SK-N-MC (cell line): Measurements from ENCODE around the gene TLK1.

Experiments used
- DNase-seq: peaks from one replicate; pipeline ENCODE4 v3.0.0-alpha.2; 2011; ENCODE audit warnings: low read depth, low spot score
- H3K27ac ChIP-seq: fragments of 200-600 bp; sonication (generic); 2 replicates; pipeline ENCODE4 v1.5.1; 2016; ENCODE audit warnings: mixed run types
- H3K36me3 ChIP-seq: fragments of 200-600 bp; sonication (generic); 2 replicates; pipeline ENCODE4 v1.6.1; 2017; ENCODE audit warnings: antibody characterized with exemption, low read length, mixed read lengths; ENCODE audit not compliant: insufficient read depth
- H3K4me3 ChIP-seq: fragments of 200-600 bp; sonication (generic); 2 replicates; pipeline ENCODE4 v1.5.1; 2016
- H3K9ac ChIP-seq: fragments of 200-600 bp; sonication (generic); 2 replicates; pipeline ENCODE4 v1.8.0; 2017; ENCODE audit warnings: mixed run types, mixed read lengths; ENCODE audit not compliant: insufficient read length
- H3K9me3 ChIP-seq: fragments of 200-600 bp; sonication (generic); 2 replicates; pipeline ENCODE4 v1.6.1; 2017; ENCODE audit warnings: low read depth, mild to moderate bottlenecking, antibody characterized with exemption, low read length, moderate library complexity, mixed read lengths
- EZH2 ChIP-seq: fragments of 200-600 bp; sonication (generic); IDR thresholded peaks from one replicate; pipeline ENCODE4 v1.6.1; 2017; ENCODE audit warnings: antibody characterized with exemption
- FOXP2 ChIP-seq: optimal IDR thresholded peaks from 2 replicates; pipeline ENCODE3; 2011; ENCODE audit warnings: mild to moderate bottlenecking, moderate library complexity; ENCODE audit not compliant: insufficient read depth; ENCODE audit errors: extremely low read length, control extremely low read depth
- POLR2AphosphoS5 ChIP-seq: IDR thresholded peaks from 2 replicates; pipeline ENCODE4 v1.6.1; 2012; ENCODE audit warnings: mild to moderate bottlenecking, low read depth, low read length, borderline replicate concordance

The TLK1 gene

DNA sequence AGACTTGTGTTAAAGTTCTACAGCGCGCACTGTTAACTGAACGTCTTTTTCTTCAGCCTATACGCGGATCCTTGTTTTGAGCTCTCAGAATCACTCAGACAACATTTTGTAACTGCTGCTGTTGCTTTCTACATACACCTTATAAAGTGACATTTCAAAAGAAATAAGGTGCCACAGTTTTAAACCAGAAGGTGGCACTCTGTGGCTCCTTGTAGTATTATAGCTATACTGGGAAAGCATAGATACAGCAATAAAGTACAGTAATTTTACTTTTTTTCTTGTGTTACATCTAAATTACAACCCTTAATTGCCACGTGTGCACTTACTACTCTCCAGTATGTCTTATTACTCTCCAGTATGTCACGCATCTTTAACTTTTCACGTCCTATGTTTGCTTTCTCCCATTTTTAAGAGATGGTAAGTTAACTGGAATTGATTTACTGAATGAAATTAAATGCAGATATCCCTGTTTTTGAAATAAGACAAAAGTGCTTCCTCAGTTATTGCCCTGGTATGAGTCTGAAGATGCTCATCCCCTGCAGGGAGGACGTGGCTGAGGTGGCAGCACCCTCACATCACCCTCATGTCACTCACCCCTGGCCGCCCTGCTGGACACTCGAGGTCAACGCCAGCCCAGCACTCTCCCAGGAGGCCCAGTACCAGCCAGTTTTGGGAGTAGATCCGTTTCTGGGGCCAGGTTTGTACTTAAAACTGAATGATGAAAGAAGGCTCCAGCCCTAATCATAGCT is 193.9 kb downstream of the TLK1 start:
- Histone ChIP-seq H3K4me3 (no peak overlapping the region), H3K9me3 (no peaks in the 10 kb centered on the region), H3K9ac (no peak overlapping the region), H3K27ac (no peak overlapping the region), H3K36me3 (peaks cover 59% of the 10 kb centered on the region)
- TF ChIP-seq FOXP2: no peak
- TF ChIP-seq EZH2: no peak
- no peak for TF ChIP-seq POLR2AphosphoS5
- no peak for DNase-seq

DNA sequence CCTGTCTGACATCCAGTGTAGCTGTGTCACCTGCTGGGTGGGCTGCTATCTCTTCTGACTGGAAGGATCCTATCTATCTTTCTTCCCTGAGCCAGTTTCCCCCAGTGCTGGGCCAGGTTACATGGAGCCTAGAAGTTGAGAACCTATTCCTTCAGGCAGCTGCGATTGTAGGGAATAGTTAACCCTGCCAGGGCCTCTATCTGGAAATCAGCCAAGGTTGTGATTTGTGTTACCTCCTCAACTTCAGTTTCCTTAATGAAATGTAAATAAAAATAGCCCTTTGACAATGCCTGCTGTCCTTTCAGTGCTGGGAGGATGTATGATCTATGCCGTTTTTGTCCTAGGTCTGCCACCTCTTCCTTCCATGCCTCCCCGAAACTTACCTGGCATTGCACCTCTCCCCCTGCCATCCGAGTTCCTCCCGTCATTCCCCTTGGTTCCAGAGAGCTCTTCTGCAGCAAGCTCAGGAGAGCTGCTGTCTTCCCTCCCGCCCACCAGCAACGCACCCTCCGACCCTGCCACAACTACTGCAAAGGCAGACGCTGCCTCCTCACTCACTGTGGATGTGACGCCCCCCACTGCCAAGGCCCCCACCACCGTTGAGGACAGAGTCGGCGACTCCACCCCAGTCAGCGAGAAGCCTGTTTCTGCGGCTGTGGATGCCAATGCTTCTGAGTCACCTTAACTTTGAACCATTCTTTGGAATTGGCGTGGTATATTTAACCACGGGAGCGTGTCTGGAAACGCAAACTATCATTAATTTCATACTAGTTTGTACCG is 195.1 kb downstream of the TLK1 start:
- Histone ChIP-seq H3K9ac (no peak overlapping the region), H3K9me3 (no peaks in the 10 kb centered on the region), H3K27ac (no peak overlapping the region), H3K36me3 (peaks cover 70% of the 10 kb centered on the region), H3K4me3 (no peak overlapping the region)
- no peak for TF ChIP-seq EZH2
- no peak for TF ChIP-seq FOXP2
- 0 out of 2 replicates have a peak, but pooled peaks have one; percentile 10 for TF ChIP-seq POLR2AphosphoS5
- DNase-seq: no peak

DNA sequence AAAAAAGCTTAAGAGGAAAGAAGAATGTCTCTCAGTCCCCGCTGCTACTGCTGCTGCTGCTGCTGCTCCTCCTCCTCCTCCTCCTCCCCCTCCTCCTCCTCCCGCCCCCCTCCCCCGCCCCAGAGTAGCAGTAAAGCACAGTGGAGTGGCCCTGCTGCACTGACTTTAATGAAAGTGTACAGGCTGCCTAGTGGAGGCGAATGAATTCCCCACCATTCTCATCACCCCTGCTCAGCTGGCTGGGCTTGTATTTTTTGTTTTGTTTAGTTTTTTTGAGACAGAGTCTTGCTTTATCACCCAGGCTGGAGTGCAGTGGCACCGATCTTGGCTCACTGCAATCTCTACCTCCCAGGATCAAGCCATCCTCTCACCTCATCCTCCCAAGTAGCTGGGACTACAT is 197.3 kb downstream of the TLK1 start:
- TF ChIP-seq POLR2AphosphoS5 (no peak), EZH2 (no peak), FOXP2 (no peak)

DNA sequence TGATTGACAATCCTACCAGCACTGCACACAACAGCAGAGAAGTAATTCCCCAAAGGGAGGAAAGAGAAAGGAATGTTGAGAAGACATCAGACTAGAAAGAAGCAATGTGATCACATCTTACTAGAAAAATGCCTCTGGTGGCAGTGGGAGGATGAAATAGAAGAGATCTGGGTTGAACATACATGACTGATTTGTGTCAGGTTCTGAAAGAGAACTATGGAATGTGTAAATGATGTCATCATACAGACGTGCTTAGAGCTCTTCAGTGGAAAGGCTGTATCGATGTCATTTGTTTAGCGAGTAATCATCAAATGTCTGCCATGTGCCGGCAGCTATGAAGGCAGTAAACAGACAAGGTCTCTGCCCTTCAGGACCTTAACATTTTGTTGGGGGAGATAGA is 206.8 kb downstream of the TLK1 start:
- Histone ChIP-seq H3K36me3 (peaks cover 86% of the 10 kb centered on the region), H3K9me3 (no peaks in the 10 kb centered on the region), H3K4me3 (no peak overlapping the region), H3K27ac (no peak overlapping the region), H3K9ac (no peak overlapping the region)
- DNase-seq: no peak
- TF ChIP-seq FOXP2: no peak

More for the DNA sequence above, 197.3 kb downstream of the TLK1 start:
- Histone ChIP-seq H3K9me3 (no peaks in the 10 kb centered on the region), H3K27ac (no peak overlapping the region), H3K9ac (no peak overlapping the region), H3K4me3 (no peak overlapping the region), H3K36me3 (peaks cover 83% of the 10 kb centered on the region)
- DNase-seq: no peak

DNA sequence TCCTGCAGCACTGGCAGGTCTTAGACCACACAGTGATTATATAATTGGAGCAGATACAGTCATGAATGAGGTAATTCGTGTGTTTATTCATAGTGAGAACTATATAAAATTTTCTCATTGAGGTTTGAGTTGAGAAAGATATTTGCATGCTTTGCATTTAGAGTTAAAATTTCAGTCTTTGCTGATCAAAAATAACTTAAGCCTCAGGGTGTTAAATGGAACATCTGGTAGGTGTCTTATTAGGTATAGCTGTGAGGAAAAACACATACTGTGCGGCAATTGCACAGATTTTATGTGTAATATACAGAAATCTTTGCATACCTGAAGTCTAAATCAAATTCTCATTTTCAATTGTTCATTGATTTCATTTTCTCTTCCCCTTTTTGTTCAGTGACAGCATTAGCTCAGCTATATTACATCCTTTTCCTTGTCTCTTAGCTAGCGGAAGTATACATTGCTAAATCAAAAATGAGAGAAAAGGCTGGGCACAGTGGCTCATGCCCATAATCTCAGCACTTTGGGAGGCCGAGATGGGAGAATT is 210.4 kb downstream of the TLK1 start:
- H3K36me3 ChIP-seq: peaks cover 68% of the 10 kb centered on the region
- no peak overlapping the region for H3K27ac ChIP-seq

DNA sequence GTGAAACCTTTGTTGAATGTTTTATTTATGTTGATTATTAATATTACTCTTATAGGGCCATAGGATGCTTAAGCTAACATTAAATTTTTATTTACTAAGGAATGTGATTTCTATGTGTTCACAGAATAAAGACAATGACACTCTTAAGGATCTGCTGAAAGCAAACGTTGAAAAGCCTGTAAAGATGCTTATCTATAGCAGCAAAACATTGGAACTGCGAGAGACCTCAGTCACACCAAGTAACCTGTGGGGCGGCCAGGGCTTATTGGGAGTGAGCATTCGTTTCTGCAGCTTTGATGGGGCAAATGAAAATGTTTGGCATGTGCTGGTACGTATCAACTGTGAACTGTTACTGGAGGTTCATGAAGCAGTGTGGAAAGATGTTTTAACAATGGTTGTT is 211.3 kb downstream of the TLK1 start:
- Histone ChIP-seq H3K9ac (no peak overlapping the region), H3K27ac (no peak overlapping the region), H3K36me3 (peaks cover 59% of the 10 kb centered on the region), H3K4me3 (no peak overlapping the region), H3K9me3 (no peaks in the 10 kb centered on the region)
- TF ChIP-seq POLR2AphosphoS5 (no peak), EZH2 (no peak), FOXP2 (no peak)
- no peak for DNase-seq

More for the DNA sequence above, 210.4 kb downstream of the TLK1 start:
- no peaks in the 10 kb centered on the region for H3K9me3 ChIP-seq
- no peak for DNase-seq
- no peak overlapping the region for H3K4me3 ChIP-seq
- no peak for TF ChIP-seq POLR2AphosphoS5
- TF ChIP-seq FOXP2: no peak
- TF ChIP-seq EZH2: no peak
- no peak overlapping the region for H3K9ac ChIP-seq

DNA sequence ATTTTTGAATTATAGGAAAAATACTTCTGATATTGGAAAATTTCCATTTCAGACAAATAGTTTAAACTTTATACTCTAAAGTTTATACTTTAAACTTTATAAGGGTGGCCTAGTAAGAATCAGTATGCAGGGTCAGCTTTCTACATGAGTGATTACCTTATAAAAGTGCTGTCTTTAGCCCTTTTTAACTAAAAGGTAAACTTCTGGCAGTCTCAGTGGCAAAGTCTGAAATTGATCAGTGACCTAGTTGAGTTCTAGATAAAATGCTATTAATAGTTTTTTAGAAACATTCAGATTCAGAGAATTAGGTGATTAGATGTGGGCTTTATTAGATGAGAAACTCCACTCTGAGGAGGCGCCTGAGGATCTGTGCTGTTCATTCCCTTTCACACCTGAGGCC is 216.1 kb downstream of the TLK1 start:
- Histone ChIP-seq H3K4me3 (no peak overlapping the region), H3K36me3 (peaks cover 52% of the 10 kb centered on the region), H3K9me3 (peaks cover 15% of the 10 kb centered on the region; the same call in 1 of the 2 replicates), H3K9ac (no peak overlapping the region), H3K27ac (no peak overlapping the region)
- TF ChIP-seq POLR2AphosphoS5: no peak
- TF ChIP-seq EZH2: no peak
- no peak for TF ChIP-seq FOXP2
- DNase-seq: no peak

DNA sequence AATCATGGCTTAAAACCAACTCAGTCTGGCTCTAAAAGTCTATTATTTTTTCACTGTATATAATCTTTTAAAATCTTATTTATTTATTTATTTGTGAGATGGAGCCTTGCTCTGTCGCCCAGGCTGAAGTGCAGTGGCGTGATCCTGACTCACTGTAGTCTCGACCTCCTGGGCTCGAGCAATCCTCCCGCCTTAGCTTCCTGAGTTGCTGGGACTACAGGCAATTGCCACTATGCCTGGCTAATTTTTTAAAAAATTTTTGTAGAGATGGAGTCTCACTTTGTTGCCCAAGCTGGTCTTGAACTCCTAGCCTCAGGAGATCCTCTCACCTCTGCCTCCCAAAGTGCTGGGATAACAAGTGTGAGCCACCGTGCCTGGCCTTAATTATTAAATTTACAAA is 217.1 kb downstream of the TLK1 start:
- Histone ChIP-seq H3K4me3 (no peak overlapping the region), H3K27ac (no peak overlapping the region), H3K9ac (no peak overlapping the region), H3K9me3 (peaks cover 15% of the 10 kb centered on the region; the same call in 1 of the 2 replicates), H3K36me3 (peaks cover 43% of the 10 kb centered on the region)
- no peak for DNase-seq
- TF ChIP-seq EZH2: no peak
- TF ChIP-seq POLR2AphosphoS5: no peak
- TF ChIP-seq FOXP2: no peak
